Panc1 (cell line): ENCODE data around the gene HPCAL1.

Experiments
- CTCF ChIP-seq: fragments of 450-650 bp; IDR thresholded peaks from 2 replicates; pipeline ENCODE4 v1.5.1; 2017; ENCODE audit warnings: mild to moderate bottlenecking
- POLR2AphosphoS5 ChIP-seq: IDR thresholded peaks from 2 replicates; pipeline ENCODE4 v1.6.1; 2012; ENCODE audit warnings: mild to moderate bottlenecking, low read depth, low read length, moderate library complexity
- SIN3A ChIP-seq: IDR thresholded peaks from 2 replicates; pipeline ENCODE4 v1.6.1; 2012; ENCODE audit warnings: low read depth, mild to moderate bottlenecking, low read length, moderate library complexity, borderline replicate concordance; ENCODE audit not compliant: insufficient read depth
- TCF7L2 ChIP-seq: IDR thresholded peaks from 2 replicates; pipeline ENCODE4 v1.6.1; 2011; ENCODE audit warnings: mild to moderate bottlenecking, low read depth, low read length, inconsistent platforms
- TF ChIP-seq, protein P1 (sequence below), 2 experiments: IDR thresholded peaks; 2 replicates each; pipeline ENCODE4 v1.6.1; 2011 to 2012; ENCODE audit warnings: low read depth in 2 of 2, control low read depth in 1 of 2, low read length in 1 of 2, mild to moderate bottlenecking in 1 of 2, moderate library complexity in 1 of 2; ENCODE audit not compliant: insufficient read depth in 1 of 2

GRCh38 chr2:10271509-10271908 is 31.2 kb upstream of the HPCAL1 start:
- TF ChIP-seq SIN3A: no peak
- TF ChIP-seq, protein P1, sequence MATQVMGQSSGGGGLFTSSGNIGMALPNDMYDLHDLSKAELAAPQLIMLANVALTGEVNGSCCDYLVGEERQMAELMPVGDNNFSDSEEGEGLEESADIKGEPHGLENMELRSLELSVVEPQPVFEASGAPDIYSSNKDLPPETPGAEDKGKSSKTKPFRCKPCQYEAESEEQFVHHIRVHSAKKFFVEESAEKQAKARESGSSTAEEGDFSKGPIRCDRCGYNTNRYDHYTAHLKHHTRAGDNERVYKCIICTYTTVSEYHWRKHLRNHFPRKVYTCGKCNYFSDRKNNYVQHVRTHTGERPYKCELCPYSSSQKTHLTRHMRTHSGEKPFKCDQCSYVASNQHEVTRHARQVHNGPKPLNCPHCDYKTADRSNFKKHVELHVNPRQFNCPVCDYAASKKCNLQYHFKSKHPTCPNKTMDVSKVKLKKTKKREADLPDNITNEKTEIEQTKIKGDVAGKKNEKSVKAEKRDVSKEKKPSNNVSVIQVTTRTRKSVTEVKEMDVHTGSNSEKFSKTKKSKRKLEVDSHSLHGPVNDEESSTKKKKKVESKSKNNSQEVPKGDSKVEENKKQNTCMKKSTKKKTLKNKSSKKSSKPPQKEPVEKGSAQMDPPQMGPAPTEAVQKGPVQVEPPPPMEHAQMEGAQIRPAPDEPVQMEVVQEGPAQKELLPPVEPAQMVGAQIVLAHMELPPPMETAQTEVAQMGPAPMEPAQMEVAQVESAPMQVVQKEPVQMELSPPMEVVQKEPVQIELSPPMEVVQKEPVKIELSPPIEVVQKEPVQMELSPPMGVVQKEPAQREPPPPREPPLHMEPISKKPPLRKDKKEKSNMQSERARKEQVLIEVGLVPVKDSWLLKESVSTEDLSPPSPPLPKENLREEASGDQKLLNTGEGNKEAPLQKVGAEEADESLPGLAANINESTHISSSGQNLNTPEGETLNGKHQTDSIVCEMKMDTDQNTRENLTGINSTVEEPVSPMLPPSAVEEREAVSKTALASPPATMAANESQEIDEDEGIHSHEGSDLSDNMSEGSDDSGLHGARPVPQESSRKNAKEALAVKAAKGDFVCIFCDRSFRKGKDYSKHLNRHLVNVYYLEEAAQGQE (IDR thresholded peaks at IDR 0.05; ENCODE audit: insufficient read depth in 1 of 2, low read depth in 2 of 2, low read length in 1 of 2): peak in 1 of 2 experiments; percentile 45; a peak in 1 of 4 replicates
- no peak for TF ChIP-seq CTCF
- TF ChIP-seq POLR2AphosphoS5: no peak
- TF ChIP-seq TCF7L2: no peak
